Measurements from ENCODE around the gene CDH5.

The CDH5 gene

DNA sequence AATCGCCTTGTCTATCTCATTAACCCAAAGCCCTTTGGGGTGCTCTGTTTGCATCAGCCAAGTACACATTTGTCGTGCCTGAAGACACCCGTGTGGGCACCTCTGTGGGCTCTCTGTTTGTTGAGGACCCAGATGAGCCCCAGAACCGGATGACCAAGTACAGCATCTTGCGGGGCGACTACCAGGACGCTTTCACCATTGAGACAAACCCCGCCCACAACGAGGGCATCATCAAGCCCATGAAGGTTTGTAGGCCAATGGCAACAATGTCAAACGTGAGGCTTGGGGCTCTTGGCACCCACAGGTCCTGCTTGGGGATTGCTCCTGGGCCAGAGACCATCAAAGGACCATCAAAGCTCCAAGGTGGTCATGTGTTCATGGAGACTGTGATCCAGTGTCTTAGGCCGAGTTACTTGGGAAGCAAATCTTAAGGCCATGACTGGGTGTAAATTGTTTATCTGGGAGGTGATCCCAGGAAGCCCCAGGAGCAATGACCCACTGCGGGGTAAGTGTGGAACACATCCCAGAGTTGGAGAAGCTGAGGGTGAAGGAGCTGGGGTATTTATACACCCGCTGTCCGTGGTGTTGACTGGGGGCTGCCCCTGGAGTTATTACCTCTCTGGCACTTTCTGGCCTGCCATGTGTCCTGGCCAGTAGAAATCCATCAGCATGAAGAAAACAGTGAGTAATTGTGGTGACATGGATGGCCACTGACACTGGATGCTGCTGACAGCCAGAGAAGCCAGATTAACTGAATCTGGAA, 24.0 kb downstream of the CDH5 start:
- TF ChIP-seq MYC (IDR thresholded peaks at IDR 0.05; ENCODE audit: low read depth, low read length) (no peak), POLR2A (IDR thresholded peaks at IDR 0.05; ENCODE audit: extremely low read depth, insufficient read length) (no peak)
- TF ChIP-seq, protein P1, sequence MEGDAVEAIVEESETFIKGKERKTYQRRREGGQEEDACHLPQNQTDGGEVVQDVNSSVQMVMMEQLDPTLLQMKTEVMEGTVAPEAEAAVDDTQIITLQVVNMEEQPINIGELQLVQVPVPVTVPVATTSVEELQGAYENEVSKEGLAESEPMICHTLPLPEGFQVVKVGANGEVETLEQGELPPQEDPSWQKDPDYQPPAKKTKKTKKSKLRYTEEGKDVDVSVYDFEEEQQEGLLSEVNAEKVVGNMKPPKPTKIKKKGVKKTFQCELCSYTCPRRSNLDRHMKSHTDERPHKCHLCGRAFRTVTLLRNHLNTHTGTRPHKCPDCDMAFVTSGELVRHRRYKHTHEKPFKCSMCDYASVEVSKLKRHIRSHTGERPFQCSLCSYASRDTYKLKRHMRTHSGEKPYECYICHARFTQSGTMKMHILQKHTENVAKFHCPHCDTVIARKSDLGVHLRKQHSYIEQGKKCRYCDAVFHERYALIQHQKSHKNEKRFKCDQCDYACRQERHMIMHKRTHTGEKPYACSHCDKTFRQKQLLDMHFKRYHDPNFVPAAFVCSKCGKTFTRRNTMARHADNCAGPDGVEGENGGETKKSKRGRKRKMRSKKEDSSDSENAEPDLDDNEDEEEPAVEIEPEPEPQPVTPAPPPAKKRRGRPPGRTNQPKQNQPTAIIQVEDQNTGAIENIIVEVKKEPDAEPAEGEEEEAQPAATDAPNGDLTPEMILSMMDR (IDR thresholded peaks at IDR 0.05; ENCODE audit: low read depth, low read length), result no peak
- TF ChIP-seq, protein P2, sequence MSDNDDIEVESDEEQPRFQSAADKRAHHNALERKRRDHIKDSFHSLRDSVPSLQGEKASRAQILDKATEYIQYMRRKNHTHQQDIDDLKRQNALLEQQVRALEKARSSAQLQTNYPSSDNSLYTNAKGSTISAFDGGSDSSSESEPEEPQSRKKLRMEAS (IDR thresholded peaks at IDR 0.05; ENCODE audit: low read depth, low read length), result no peak
- no peak overlapping the region for H3K4me3 ChIP-seq (ENCODE audit: low read depth, low read length)
- no peak for DNase-seq (ENCODE audit: low read depth)

DNA sequence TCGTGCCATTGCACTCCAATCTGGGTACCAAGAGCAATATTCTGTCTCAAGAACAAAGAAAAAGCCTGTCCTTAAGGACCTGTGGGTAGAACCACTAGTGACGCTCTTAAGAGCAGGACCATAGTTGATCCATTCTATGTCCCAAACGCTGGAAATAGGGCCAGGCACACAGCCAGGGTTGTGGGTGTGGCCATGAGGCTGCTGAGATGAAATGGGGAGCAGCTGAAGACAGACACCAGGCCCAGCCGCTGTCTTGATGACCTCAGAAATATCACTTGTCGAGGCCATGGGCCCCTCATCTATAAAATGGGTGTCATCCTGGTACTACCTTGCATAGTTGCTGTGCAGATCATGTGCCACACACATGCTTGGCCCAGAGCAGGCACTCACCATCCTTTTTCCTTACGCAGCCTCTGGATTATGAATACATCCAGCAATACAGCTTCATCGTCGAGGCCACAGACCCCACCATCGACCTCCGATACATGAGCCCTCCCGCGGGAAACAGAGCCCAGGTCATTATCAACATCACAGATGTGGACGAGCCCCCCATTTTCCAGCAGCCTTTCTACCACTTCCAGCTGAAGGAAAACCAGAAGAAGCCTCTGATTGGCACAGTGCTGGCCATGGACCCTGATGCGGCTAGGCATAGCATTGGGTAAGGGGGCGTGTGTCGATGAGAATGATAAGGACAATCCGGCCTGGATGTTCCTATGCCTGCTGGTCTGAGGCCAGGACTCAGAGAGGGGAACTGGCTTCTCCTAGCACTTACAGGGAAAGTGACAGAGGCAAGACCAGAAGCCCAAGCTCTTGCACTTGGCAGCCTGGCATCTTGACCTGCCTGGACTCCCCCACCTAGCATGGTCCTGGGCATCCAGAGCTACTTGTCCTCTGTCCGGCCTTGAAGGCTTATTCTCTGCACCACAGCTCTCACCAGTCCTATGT, 25.5 kb downstream of the CDH5 start:
- H3K4me3 ChIP-seq (ENCODE audit: low read depth, low read length), result no peak overlapping the region
- TF ChIP-seq MYC (IDR thresholded peaks at IDR 0.05; ENCODE audit: low read depth, low read length) (no peak), POLR2A (IDR thresholded peaks at IDR 0.05; ENCODE audit: extremely low read depth, insufficient read length) (no peak)
- TF ChIP-seq, protein P2 (IDR thresholded peaks at IDR 0.05; ENCODE audit: low read depth, low read length), result no peak
- TF ChIP-seq, protein P1 (IDR thresholded peaks at IDR 0.05; ENCODE audit: low read depth, low read length), result no peak
- no peak for DNase-seq (ENCODE audit: low read depth)

DNA sequence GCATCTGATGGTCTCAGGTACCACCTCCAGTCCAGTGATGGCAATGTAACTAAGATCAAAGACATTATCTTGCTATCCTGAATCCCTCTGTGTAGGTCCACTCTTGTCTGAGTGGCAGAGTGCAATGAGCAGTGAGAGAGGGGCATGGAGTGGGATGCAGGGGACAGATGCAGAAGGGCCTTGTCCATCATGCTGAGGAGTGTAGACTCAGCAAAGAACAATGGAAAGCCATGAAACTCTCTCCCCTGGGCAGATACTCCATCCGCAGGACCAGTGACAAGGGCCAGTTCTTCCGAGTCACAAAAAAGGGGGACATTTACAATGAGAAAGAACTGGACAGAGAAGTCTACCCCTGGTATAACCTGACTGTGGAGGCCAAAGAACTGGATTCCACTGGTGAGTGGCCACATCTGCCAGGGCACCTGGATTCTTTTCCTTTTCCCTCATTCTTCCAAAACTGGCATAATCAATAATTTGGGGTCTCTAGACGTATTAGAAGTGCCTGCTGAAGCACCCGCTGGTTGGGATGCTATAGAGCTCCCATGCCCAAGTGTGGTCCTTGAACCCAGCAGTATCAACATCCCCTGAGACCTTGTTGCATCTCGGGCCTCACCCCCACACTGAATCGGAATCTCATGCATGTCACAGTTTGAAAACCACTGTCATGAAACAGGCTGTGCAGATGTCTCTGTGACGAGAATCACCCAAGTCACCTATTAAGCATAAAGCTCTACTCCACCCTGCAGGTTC, 29.5 kb downstream of the CDH5 start:
- TF ChIP-seq POLR2A (IDR thresholded peaks at IDR 0.05; ENCODE audit: extremely low read depth, insufficient read length) (no peak), MYC (IDR thresholded peaks at IDR 0.05; ENCODE audit: low read depth, low read length) (no peak)
- TF ChIP-seq, protein P2 (IDR thresholded peaks at IDR 0.05; ENCODE audit: low read depth, low read length), result no peak
- TF ChIP-seq, protein P1 (IDR thresholded peaks at IDR 0.05; ENCODE audit: low read depth, low read length), result no peak
- DNase-seq (ENCODE audit: low read depth), result no peak
- no peak overlapping the region for H3K4me3 ChIP-seq (ENCODE audit: low read depth, low read length)

DNA sequence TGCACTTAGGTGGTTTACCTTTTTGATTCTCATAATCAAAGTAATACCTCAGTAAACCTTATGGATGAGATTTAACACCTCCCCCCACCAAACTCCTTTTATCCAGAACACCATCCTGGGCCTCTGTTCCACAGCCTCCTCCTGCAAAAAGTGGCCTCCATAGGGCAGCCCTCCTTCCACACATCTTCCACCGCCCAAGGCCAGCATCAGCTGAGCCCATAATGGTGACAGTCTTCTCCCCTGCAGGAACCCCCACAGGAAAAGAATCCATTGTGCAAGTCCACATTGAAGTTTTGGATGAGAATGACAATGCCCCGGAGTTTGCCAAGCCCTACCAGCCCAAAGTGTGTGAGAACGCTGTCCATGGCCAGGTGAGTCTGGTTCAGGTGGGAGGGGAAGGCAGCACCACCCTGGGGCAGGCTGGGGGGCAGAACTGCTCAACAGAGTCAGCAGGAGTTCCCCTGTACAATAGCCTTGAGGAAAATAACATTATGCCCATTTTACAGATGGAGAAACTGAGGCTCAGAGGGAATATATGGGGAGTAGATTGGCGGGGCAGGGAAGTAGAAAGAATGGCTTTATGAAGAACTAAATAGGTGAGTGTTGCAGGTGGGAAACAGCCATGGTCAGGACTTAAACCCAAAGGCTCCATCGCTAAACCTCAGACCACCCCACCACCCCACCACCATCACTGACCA, 31.4 kb downstream of the CDH5 start:
- TF ChIP-seq, protein P2 (IDR thresholded peaks at IDR 0.05; ENCODE audit: low read depth, low read length), result no peak
- no peak for TF ChIP-seq POLR2A (IDR thresholded peaks at IDR 0.05; ENCODE audit: extremely low read depth, insufficient read length)
- TF ChIP-seq, protein P1 (IDR thresholded peaks at IDR 0.05; ENCODE audit: low read depth, low read length), result no peak
- TF ChIP-seq MYC (IDR thresholded peaks at IDR 0.05; ENCODE audit: low read depth, low read length), result no peak
- DNase-seq (ENCODE audit: low read depth), result no peak
- no peak overlapping the region for H3K4me3 ChIP-seq (ENCODE audit: low read depth, low read length)

DNA sequence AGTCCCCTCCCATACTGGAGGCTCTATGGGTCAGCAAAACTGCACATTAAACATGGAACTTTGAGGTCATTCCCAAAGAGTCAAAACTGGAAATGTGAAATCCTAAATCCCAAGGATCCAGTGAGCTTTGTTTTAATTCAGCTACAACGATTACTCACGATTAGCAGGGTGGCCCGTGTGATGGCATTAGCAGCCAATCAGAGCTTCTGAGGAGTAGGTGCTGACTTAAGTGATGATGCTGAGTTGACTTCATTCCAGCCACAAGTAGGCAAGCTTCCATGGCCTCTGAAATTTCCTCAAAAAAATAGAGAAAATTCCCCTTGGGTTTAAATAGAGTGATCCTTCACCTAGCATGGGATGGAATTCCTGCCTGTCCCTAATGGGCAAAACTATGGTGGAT, 32.5 kb downstream of the CDH5 start:
- H3K4me3 ChIP-seq (ENCODE audit: low read depth, low read length), result no peak overlapping the region
- no peak for DNase-seq (ENCODE audit: low read depth)
- TF ChIP-seq, protein P1 (IDR thresholded peaks at IDR 0.05; ENCODE audit: low read depth, low read length), result no peak
- TF ChIP-seq POLR2A (IDR thresholded peaks at IDR 0.05; ENCODE audit: extremely low read depth, insufficient read length) (no peak), MYC (IDR thresholded peaks at IDR 0.05; ENCODE audit: low read depth, low read length) (no peak)
- TF ChIP-seq, protein P2 (IDR thresholded peaks at IDR 0.05; ENCODE audit: low read depth, low read length), result no peak
